Lung (tissue), 12 donors: ENCODE data around the gene HOXD1. TPM values are rescaled to one million over a fixed set of nuclear protein-coding genes. Genes with fewer than 3 reads are reported as not detected.
A peak's percentile ranks its signal among the peaks of the same experiment; 100 is the strongest.

ENCODE experiments used
- ATAC-seq: fragments of 200-7000 bp; cut with Tn5 transposase; one replicate; pipeline ENCODE4 v1.9.1; 2020; ENCODE audit warnings: moderate number of reproducible peaks; ENCODE audit not compliant: insufficient read depth, low FRiP score
- DNase-seq, 3 donors: peaks; one replicate each; pipeline ENCODE4 v3.0.0-alpha.2; 2013 to 2017
- H3K27ac ChIP-seq, 2 donors: one replicate each; pipeline ENCODE4 v1.5.1; 2013; ENCODE audit warnings: mild to moderate bottlenecking in 2 of 2, moderate library complexity in 2 of 2, control low read depth in 1 of 2, inconsistent platforms in 1 of 2, low read depth in 1 of 2, low read length in 1 of 2
- H3K27me3 ChIP-seq, 3 donors: one replicate each; pipeline ENCODE4 v1.5.1; 2013; ENCODE audit warnings: low read length in 2 of 3; ENCODE audit not compliant: control insufficient read depth in 3 of 3, insufficient read depth in 3 of 3
- H3K36me3 ChIP-seq, 4 donors: one replicate each; pipeline ENCODE4 v1.5.1; 2013; ENCODE audit warnings: low read length in 4 of 4, mild to moderate bottlenecking in 1 of 4, moderate library complexity in 1 of 4; ENCODE audit not compliant: control insufficient read depth in 4 of 4, insufficient read depth in 4 of 4
- H3K4me1 ChIP-seq, 5 donors: one replicate each; pipeline ENCODE4 v1.5.1; 2013; ENCODE audit warnings: low read length in 5 of 5, mild to moderate bottlenecking in 2 of 5, moderate library complexity in 1 of 5; ENCODE audit not compliant: control insufficient read depth in 5 of 5, insufficient read depth in 5 of 5
- H3K4me3 ChIP-seq: one replicate; pipeline ENCODE4 v1.5.1; 2013; ENCODE audit warnings: mild to moderate bottlenecking, control low read depth, moderate library complexity
- H3K9ac ChIP-seq, 2 donors: one replicate each; pipeline ENCODE4 v1.5.1; 2013; ENCODE audit warnings: low read length in 2 of 2, control low read depth in 1 of 2; ENCODE audit not compliant: insufficient read depth in 1 of 2
- H3K9me3 ChIP-seq, 4 donors: one replicate each; pipeline ENCODE4 v1.5.1; 2013; ENCODE audit warnings: low read length in 3 of 4, mild to moderate bottlenecking in 1 of 4, moderate library complexity in 1 of 4; ENCODE audit not compliant: control insufficient read depth in 4 of 4, insufficient read depth in 3 of 4
- CTCF ChIP-seq: IDR thresholded peaks from 2 replicates; pipeline ENCODE4 v1.5.1; 2012; ENCODE audit warnings: mild to moderate bottlenecking; ENCODE audit errors: control extremely low read depth, extremely low read depth
- WGBS, 2 donors: extraction: QIAGEN DNeasy Blood & Tissue Kit; methylation state at CpG; one replicate each; pipeline ENCODE4 v1.1.7; 2013; 5-methylcytosine and 5-hydroxymethylcytosine counted together
- polyA plus RNA-seq, 2 donors: library from polyadenylated mRNA; stranded (reverse); fragments of 200-250 nt; gene quantifications; one replicate each; pipeline ENCODE4 v1.2.1, GENCODE V29; 2013
- total RNA-seq, 2 donors: library from RNA; depleted of rRNA in 1 of 2; stranded (reverse); fragments of >200 nt in 1 of 2; gene quantifications; one replicate each; pipeline ENCODE4 v1.2.1, GENCODE V29; 2014 to 2021
- donor health status: control.
- donor health status: control.
- donor health status: Bipolar disorder and iron deficiency.
- donor health status: healthy.
- donor health status: DM: yes; HTN: yes; CAD: no.

HOXD1 gene
- total and polyA plus RNA-seq, 4 donors = 0.40 to 3.2 (median 1.7) TPM

- Histone ChIP-seq H3K4me3 (no peak overlapping the region), H3K9me3 (peaks cover 0 to 15% (median 0%) of the 10 kb centered on the region in 4 donors), H3K4me1 (peaks cover 0 to 12% (median 0%) of the 10 kb centered on the region in 5 donors), H3K27ac (no peak overlapping the region), H3K9ac (no peak overlapping the region), H3K36me3 (no peaks in the 10 kb centered on the region), H3K27me3 (peaks cover 21 to 98% (median 87%) of the 10 kb centered on the region in 3 donors)
- DNase-seq = no peak
- TF ChIP-seq CTCF = no peak
- ATAC-seq = no peak
- WGBS, 2 donors = 67 to 77% methylated on average over 1 of the region's 1 CpG
Measured at GRCh38 chr2:176170602-176171305, 17.7 kb upstream of the HOXD1 start.

GRCh38 chr2:176171351-176172006 lies 17.0 kb upstream of the HOXD1 start:
- TF ChIP-seq CTCF = no peak
- peak in 2 of 3 donors; percentile 50 to 66 for DNase-seq
- Histone ChIP-seq H3K27ac (no peak overlapping the region), H3K27me3 (peaks cover 27 to 98% (median 87%) of the 10 kb centered on the region in 3 donors), H3K4me1 (peaks cover 0 to 12% (median 0%) of the 10 kb centered on the region in 5 donors), H3K9me3 (peaks cover 0 to 15% (median 0%) of the 10 kb centered on the region in 4 donors), H3K4me3 (no peak overlapping the region), H3K36me3 (no peaks in the 10 kb centered on the region), H3K9ac (no peak overlapping the region)
- no peak for ATAC-seq
- 7 to 9% methylated on average over 48 to 51 of the region's 51 CpGs for WGBS, 2 donors

- no peak overlapping the region for H3K4me3 ChIP-seq
- WGBS, 2 donors = 13 to 25% methylated on average over 60 of the region's 60 CpGs
- peaks cover 0 to 15% (median 0%) of the 10 kb centered on the region in 4 donors for H3K9me3 ChIP-seq
Measured at GRCh38 chr2:176172007-176172894, 16.2 kb upstream of the HOXD1 start.

More at GRCh38 chr2:176172007-176172894, 16.2 kb upstream of the HOXD1 start:
- TF ChIP-seq CTCF = no peak
- no peak overlapping the region for H3K9ac ChIP-seq
- peaks cover 0 to 12% (median 0%) of the 10 kb centered on the region in 5 donors for H3K4me1 ChIP-seq
- ATAC-seq = no peak
- H3K36me3 ChIP-seq = no peaks in the 10 kb centered on the region
- no peak overlapping the region for H3K27ac ChIP-seq
- peaks cover 27 to 98% (median 87%) of the 10 kb centered on the region in 3 donors for H3K27me3 ChIP-seq
- no peak for DNase-seq
